HFF-Myc (cell line): ENCODE data around the gene SARM1.

Experiments used
- DNase-seq: peaks from one replicate; pipeline ENCODE4 v3.0.0-alpha.2; 2011; ENCODE audit warnings: low read depth; ENCODE audit errors: extremely low read depth
- H3K4me3 ChIP-seq: replicated peaks from 2 replicates; pipeline ENCODE4 v1.5.1; 2011; ENCODE audit warnings: low read depth, mild to moderate bottlenecking, control low read depth, low read length
- TF ChIP-seq, protein P1 (sequence below): IDR thresholded peaks from 2 replicates; pipeline ENCODE4 v1.5.1; 2012; ENCODE audit warnings: mild to moderate bottlenecking, low read depth, low read length, control low read depth; ENCODE audit errors: missing control alignments

SARM1 gene

DNA sequence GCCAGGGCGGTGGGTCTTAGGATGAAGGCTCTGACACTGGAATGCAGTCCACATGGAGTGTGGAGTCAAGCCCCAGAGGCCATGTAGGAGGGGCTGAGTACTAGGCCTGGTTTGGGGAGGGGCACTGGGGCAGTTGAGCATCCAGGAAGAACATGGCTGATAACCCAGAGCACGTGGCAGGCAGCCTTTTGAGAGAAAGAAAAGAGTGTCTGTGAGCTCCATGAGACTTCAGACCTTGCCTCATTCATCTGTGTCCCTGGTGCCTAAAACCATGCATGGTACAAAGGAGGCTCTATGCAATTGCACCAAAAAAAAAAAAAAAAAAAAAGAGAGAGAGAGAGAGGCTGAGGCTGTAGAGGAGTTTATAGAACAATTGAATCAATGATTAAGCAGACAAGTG is 19.9 kb downstream of the SARM1 start:
- TF ChIP-seq, protein P1, sequence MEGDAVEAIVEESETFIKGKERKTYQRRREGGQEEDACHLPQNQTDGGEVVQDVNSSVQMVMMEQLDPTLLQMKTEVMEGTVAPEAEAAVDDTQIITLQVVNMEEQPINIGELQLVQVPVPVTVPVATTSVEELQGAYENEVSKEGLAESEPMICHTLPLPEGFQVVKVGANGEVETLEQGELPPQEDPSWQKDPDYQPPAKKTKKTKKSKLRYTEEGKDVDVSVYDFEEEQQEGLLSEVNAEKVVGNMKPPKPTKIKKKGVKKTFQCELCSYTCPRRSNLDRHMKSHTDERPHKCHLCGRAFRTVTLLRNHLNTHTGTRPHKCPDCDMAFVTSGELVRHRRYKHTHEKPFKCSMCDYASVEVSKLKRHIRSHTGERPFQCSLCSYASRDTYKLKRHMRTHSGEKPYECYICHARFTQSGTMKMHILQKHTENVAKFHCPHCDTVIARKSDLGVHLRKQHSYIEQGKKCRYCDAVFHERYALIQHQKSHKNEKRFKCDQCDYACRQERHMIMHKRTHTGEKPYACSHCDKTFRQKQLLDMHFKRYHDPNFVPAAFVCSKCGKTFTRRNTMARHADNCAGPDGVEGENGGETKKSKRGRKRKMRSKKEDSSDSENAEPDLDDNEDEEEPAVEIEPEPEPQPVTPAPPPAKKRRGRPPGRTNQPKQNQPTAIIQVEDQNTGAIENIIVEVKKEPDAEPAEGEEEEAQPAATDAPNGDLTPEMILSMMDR: no peak
- no peak for DNase-seq
- no peak overlapping the region for H3K4me3 ChIP-seq

DNA sequence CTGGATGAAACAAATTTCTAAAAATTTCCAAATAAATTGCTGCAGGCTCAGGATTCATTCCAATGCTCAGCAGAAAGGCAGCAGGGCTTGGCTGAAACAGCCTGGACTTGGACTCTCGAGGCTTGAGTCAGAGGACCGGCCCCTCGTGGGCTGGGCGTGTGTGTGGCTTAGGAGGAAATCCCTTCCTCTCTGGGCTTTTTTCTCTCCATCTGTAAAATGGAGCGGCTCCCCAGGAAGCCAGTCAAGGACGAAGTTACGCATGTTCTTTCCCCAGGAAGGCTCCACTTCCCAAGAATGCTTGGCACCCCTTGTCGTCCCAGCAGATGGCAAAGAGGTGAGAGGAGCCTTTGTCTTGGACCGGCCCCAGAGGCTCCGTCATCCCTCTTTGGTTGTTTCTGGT is 21.0 kb downstream of the SARM1 start:
- TF ChIP-seq, protein P1: no peak
- no peak overlapping the region for H3K4me3 ChIP-seq
- no peak for DNase-seq

GRCh38 chr17:28394337-28395116 is 23.0 kb downstream of the SARM1 start:
- no peak for DNase-seq
- no peak overlapping the region for H3K4me3 ChIP-seq

GRCh38 chr17:28395426-28395825 is 23.9 kb downstream of the SARM1 start:
- TF ChIP-seq, protein P1: no peak
- no peak for DNase-seq
- no peak overlapping the region for H3K4me3 ChIP-seq

More at GRCh38 chr17:28394337-28395116, 23.0 kb downstream of the SARM1 start:
- TF ChIP-seq, protein P1: no peak

- H3K4me3 ChIP-seq: no peak overlapping the region
- TF ChIP-seq, protein P1: no peak
- DNase-seq: no peak
These were observed 24.5 kb downstream of the SARM1 start for GRCh38 chr17:28395968-28396367.

DNA sequence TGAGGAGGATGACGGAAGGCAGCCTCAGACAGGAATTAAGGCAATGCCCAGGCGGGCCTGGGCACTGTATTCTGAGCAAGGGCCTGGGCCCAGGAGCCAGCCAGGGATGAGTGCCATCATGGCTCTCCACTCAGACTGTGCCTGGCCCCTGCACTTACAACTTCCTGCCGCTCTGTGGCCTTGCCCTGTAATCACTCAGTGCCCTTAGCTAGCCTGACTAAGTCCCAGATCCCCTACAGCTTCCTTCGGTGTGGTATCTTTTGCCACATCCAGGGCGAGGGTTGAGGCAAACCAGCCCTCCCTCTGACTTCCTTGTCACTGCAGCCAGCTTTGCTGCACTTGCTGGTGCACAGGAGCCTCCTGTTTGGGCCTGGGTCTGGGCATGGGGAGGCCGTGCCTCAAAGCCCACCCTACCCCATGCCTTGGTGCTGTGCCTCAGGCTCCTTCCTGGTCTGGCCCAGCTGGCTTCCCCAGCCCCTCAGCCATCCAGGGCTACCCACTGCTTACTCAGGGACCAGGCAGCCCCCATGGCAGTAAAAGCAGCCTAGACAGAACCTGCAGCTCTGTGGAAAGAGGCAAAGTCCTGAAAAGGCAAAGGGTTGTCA is 25.2 kb downstream of the SARM1 start:
- DNase-seq: no peak
- H3K4me3 ChIP-seq: no peak overlapping the region
- TF ChIP-seq, protein P1: no peak
